Fibroblast of the conjunctiva (primary cell): Measurements from ENCODE around the gene KIAA2012.
A peak's percentile ranks its signal among the peaks of the same experiment; 100 is the strongest.

Experiments
- DNase-seq: peaks from one replicate; pipeline ENCODE4 v3.0.0-alpha.2; 2010; ENCODE audit warnings: low read depth

KIAA2012 gene

GRCh38 chr2:202043475-202043874, 29.6 kb upstream of the KIAA2012 start:
- DNase-seq = no peak

DNA sequence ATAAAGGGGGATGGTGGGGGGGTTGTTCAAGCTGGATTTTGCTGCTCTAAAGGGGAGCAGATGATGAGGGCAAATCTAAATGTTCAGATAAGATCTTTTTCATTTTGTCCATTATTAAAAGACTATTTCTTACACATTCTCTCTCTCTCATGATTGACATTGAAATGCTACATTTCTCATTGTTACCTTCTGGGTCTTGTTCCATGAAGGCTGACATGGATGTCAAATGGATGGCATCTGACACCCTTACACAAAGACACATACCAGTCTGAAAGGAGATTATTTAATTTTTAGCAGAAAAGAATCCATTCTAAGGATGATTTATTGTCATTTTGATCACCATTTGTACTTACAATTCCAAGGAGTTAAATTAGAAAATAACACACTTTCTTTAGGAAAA, 28.3 kb upstream of the KIAA2012 start:
- DNase-seq = no peak

DNA sequence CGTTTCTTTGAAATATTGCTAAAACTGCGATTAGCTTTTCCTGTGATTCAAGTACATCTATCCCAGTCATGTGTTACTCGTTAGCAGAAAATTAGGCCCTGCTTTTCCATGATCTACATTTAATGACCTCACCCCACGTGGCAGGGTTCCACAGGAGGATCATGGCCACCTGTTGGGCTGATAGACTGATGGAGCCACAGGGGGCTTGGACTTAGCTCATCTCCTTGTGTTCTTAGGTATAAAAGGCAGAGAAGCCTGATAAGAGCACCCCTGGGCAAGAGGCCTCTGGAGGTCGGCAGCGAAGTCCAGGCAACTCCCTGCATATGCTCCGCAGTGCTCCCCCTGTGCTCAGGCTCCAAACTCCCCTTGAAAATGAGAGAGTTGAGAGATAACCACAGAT, 26.5 kb upstream of the KIAA2012 start:
- no peak for DNase-seq

- DNase-seq = no peak
Measured at GRCh38 chr2:202049092-202049728, 23.8 kb upstream of the KIAA2012 start.

GRCh38 chr2:202049840-202050239, 23.2 kb upstream of the KIAA2012 start:
- DNase-seq = no peak

DNA sequence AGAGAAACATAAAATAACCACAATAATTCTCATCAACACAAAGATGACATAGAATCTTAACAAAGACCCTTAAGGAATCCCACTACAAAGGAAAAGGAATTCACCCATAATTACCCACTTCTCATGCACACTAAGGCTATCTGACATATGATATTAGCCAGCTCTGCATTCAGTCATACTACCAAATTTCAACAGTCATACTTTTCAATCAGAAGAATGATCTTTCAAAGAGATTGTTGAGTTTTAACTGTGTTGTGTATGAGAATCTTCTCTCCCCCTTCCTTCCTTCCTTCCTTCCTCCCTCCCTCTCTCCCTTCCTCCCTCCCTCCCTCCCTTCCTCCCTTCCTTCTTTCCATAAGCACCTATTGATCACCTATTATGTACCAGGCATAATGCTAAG, 22.4 kb upstream of the KIAA2012 start:
- DNase-seq = no peak

DNA sequence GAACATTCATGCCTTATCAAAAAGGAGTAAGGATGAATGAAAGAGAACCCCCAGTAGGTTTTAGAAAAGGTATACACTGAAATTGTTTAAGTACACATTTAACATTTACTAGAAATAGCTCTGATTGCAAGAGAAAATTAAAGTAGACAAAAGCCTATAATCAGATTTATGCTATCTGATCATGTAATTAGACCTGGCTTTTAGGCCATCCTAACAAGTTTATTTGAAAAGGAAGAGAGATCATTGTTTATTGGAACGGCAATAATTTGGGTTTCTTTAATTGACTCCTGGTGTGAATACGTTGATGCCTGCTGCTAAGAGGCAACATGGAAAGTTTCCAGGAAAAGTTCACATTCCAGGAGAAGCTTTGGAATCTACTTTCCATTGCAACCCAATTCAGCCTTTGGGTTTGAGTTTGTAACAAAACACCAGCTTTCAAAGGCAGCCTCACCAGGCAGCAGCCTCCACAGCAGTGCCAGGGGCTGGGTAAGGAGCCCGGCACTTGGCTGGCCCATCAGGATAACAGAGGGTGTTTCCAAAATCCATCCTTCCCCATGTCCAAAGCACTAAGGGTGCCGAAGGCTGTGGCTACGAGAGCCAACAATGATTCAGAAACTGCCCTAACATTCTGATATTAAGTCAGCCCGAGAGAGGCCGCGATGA, 21.4 kb upstream of the KIAA2012 start:
- no peak for DNase-seq

GRCh38 chr2:202052235-202052634, 20.8 kb upstream of the KIAA2012 start:
- DNase-seq = no peak

GRCh38 chr2:202054679-202055078, 18.4 kb upstream of the KIAA2012 start:
- no peak for DNase-seq

DNA sequence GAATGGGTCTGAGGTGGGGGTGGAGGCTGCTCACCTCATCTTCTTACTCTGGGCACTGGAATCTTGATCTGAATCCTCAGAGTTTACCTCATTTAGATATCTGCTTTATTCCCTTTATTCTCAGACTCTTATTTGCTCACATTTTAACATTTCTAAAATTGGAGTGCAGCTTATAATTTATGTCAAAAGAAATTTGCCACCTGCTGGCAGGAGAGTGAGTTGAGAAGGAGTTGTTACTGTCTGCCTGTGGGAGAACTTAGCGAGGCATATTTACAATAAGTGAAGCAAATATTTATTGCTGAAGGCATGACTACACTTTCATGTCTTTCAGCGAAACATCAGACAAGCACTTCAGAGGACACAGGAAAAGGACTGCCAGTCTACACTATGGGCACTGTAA, 16.4 kb upstream of the KIAA2012 start:
- no peak for DNase-seq

GRCh38 chr2:202060218-202060617, 12.8 kb upstream of the KIAA2012 start:
- DNase-seq = no peak

DNA sequence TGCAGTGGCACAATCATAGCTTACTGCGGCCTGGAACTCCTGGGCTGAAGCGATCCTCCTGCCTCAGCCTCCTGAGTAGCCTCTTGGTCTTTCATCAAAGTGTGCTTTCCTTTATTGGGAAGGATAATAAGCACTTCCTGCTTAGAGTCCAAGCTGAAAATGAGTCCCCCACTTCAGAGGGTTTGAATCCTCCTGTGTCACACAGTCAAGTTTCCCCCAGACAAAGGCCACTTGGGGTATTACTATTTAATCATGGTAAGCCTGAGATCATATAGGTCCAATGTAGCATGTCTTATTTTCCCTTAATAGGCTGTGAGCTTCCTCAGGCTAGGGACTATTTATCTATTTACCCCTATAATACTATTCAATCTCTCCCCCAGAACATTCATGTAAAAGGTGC, 11.4 kb upstream of the KIAA2012 start:
- no peak for DNase-seq

DNA sequence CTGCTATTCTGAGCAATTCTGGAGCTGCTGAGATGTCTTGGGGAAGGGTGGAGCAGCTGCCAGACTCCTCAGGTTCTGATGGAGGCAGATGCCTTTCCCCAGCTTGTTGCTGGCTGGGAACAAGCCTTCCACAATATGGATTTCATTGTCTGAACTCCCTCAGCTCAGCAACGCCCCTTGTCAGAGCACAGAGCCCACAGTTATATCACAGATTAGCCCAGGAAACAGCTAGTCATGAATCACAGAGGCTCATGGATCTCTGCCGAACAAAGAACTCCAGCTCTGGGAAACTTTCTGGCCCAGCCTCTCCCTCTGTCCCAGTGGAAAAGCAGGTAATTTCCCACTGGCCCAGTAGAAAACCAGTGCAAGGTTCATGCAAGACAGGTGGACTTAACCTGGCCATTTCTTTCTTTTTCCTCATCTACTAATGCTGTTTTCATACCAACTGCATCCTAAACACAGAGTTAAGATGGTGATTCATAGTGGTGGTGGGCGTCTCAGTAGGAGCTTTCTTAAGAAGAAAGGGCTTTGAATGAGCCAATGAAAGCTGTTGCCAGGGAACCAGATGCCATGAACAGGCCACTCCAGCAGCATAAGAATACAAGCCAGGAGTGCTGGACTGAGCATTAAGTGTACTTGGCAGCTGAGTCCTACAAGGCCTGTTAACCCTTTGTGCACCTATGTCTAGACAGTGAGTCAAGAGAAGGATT, 8.7 kb upstream of the KIAA2012 start:
- peak; percentile 97 for DNase-seq

GRCh38 chr2:202064881-202065230, 8.2 kb upstream of the KIAA2012 start:
- no peak for DNase-seq

- no peak for DNase-seq
Measured at GRCh38 chr2:202065876-202066275, 7.2 kb upstream of the KIAA2012 start.

- no peak for DNase-seq
Measured at GRCh38 chr2:202066875-202067274, 6.2 kb upstream of the KIAA2012 start.

- DNase-seq = no peak
Measured at GRCh38 chr2:202067589-202067988, 5.5 kb upstream of the KIAA2012 start.

- DNase-seq = no peak
Measured at GRCh38 chr2:202069170-202070067, 3.6 kb upstream of the KIAA2012 start.

DNA sequence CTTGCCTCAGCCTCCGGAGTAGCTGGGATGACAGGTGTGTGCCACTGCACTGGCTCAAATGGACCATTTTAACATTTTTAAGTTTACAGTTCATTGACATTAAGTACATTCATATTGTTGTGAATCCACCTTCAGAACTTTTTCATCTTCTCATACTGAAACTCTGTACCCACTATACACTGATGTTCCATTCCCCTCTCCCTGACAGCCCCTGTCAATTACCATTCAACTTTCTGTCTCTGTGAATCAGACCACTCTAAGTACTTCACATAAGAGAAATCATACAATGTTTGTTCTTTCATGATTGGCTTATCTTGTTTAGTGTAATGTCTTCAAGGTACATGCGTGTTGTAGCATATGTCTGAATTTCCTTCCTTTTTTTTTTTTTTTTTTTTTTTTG, 1.9 kb upstream of the KIAA2012 start:
- DNase-seq = no peak

DNA sequence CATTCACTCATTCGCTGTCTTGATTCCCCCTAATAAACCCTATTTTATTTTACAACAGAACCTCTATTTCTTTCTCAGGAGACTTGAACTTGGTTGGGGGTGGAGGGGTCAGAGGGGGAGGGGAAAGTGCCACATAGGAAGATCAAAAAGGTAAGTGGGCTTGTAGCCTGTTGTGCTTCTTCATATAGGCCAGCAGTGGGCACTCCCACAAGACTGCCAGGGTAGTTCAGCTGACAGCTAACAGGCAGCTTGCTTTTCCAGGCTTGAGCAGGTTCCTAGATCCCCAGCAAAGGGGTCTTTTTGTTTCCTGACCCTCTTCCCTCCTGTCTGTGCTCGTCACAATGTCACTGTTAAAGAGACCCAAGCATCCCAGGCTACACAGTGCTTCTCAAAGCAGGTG, 829 bp upstream of the KIAA2012 start:
- DNase-seq = no peak

GRCh38 chr2:202074324-202074723, 1.3 kb downstream of the KIAA2012 start:
- DNase-seq = no peak

- DNase-seq = no peak
Measured at GRCh38 chr2:202079310-202079709, 6.3 kb downstream of the KIAA2012 start.

GRCh38 chr2:202084265-202084664, 11.2 kb downstream of the KIAA2012 start:
- DNase-seq = no peak
